Measurements from ENCODE around the gene PLCB3.
"Not testable (repeated sequence)": the region's sequence is repeated elsewhere in the genome, so short reads cannot be mapped to it uniquely, and the experiment has no call there.

The PLCB3 gene

GRCh38 chr11:64304032-64304315, 52.6 kb downstream of the PLCB3 start:
- Histone ChIP-seq H3K27me3 (ENCODE audit: insufficient read depth, low read length) (peaks cover 31% of the 10 kb centered on the region), H3K36me3 (ENCODE audit: insufficient read depth, low read length) (0 out of 2 replicates have a peak, but pooled peaks cover 4% of the 10 kb centered on the region), H3K27ac (ENCODE audit: low read depth, low read length) (no peak overlapping the region; the same call in 1 of the 2 replicates), H3K4me3 (ENCODE audit: low read length) (peak overlapping the region; percentile 70), H3K9ac (ENCODE audit: low read depth, low read length) (no peak overlapping the region), H3K9me3 (ENCODE audit: insufficient read depth, low read depth, low read length) (no peaks in the 10 kb centered on the region), H3K4me1 (ENCODE audit: insufficient read depth, low read length) (peaks cover 7% of the 10 kb centered on the region; the same call in 1 of the 2 replicates)
- 53% methylated on average over 5 of the region's 5 CpGs for WGBS

- H3K36me3 ChIP-seq (ENCODE audit: insufficient read depth, low read length) = 0 out of 2 replicates have a peak, but pooled peaks cover 4% of the 10 kb centered on the region
- peak overlapping the region; percentile 98 for H3K27ac ChIP-seq (ENCODE audit: low read depth, low read length)
- peaks cover 7% of the 10 kb centered on the region; the same call in 1 of the 2 replicates for H3K4me1 ChIP-seq (ENCODE audit: insufficient read depth, low read length)
- peak overlapping the region; percentile 70 for H3K4me3 ChIP-seq (ENCODE audit: low read length)
- peak overlapping the region; percentile 93 for H3K9ac ChIP-seq (ENCODE audit: low read depth, low read length)
- peaks cover 26% of the 10 kb centered on the region for H3K27me3 ChIP-seq (ENCODE audit: insufficient read depth, low read length)
- under 1% methylated on average over 46 of the region's 46 CpGs for WGBS
- H3K9me3 ChIP-seq (ENCODE audit: insufficient read depth, low read depth, low read length) = no peaks in the 10 kb centered on the region
Observed at GRCh38 chr11:64304316-64305072, 53.2 kb downstream of the PLCB3 start.

- Histone ChIP-seq H3K4me1 (ENCODE audit: insufficient read depth, low read length) (peaks cover 7% of the 10 kb centered on the region; the same call in 1 of the 2 replicates), H3K9me3 (ENCODE audit: insufficient read depth, low read depth, low read length) (no peaks in the 10 kb centered on the region), H3K9ac (ENCODE audit: low read depth, low read length) (peak within 1 kb of the TSS; percentile 93), H3K27me3 (ENCODE audit: insufficient read depth, low read length) (peaks cover 19% of the 10 kb centered on the region), H3K27ac (ENCODE audit: low read depth, low read length) (peak within 1 kb of the TSS; percentile 98), H3K36me3 (ENCODE audit: insufficient read depth, low read length) (peaks cover 6% of the 10 kb centered on the region; the same call in 1 of the 2 replicates), H3K4me3 (ENCODE audit: low read length) (peak within 1 kb of the TSS; percentile 80)
- under 1% methylated on average over 81 of the region's 81 CpGs for WGBS
Observed at GRCh38 chr11:64305075-64305690, 53.9 kb downstream of the PLCB3 start, which contains the start of gene ESRRA. Gene ESRRA, plus strand, starts transcription at chr11:64305524. Its CDS starts 1,656 bp downstream, at chr11:64307180.

- peaks cover 6% of the 10 kb centered on the region; the same call in 1 of the 2 replicates for H3K36me3 ChIP-seq (ENCODE audit: insufficient read depth, low read length)
- under 1% methylated on average over 71 of the region's 71 CpGs for WGBS
- peak overlapping the region; percentile 85; the same call in 1 of the 2 replicates for H3K27ac ChIP-seq (ENCODE audit: low read depth, low read length)
- H3K4me1 ChIP-seq (ENCODE audit: insufficient read depth, low read length) = peaks cover 7% of the 10 kb centered on the region; the same call in 1 of the 2 replicates
- H3K4me3 ChIP-seq (ENCODE audit: low read length) = peak overlapping the region; percentile 80
- H3K9me3 ChIP-seq (ENCODE audit: insufficient read depth, low read depth, low read length) = no peaks in the 10 kb centered on the region
- H3K9ac ChIP-seq (ENCODE audit: low read depth, low read length) = peak overlapping the region; percentile 75
- H3K27me3 ChIP-seq (ENCODE audit: insufficient read depth, low read length) = peaks cover 11% of the 10 kb centered on the region
Observed at GRCh38 chr11:64305691-64306562, 54.6 kb downstream of the PLCB3 start.

GRCh38 chr11:64306563-64306875, 55.2 kb downstream of the PLCB3 start:
- 24% methylated on average over 9 of the region's 9 CpGs for WGBS
- H3K9me3 ChIP-seq (ENCODE audit: insufficient read depth, low read depth, low read length) = no peaks in the 10 kb centered on the region
- H3K4me3 ChIP-seq (ENCODE audit: low read length) = peak overlapping the region; percentile 80
- peak overlapping the region; percentile 85; the same call in 1 of the 2 replicates for H3K27ac ChIP-seq (ENCODE audit: low read depth, low read length)
- H3K9ac ChIP-seq (ENCODE audit: low read depth, low read length) = peak overlapping the region; percentile 75
- H3K27me3 ChIP-seq (ENCODE audit: insufficient read depth, low read length) = peaks cover 5% of the 10 kb centered on the region
- peaks cover 7% of the 10 kb centered on the region; the same call in 1 of the 2 replicates for H3K4me1 ChIP-seq (ENCODE audit: insufficient read depth, low read length)
- peaks cover 6% of the 10 kb centered on the region; the same call in 1 of the 2 replicates for H3K36me3 ChIP-seq (ENCODE audit: insufficient read depth, low read length)

- peak overlapping the region; percentile 75 for H3K9ac ChIP-seq (ENCODE audit: low read depth, low read length)
Observed at GRCh38 chr11:64306876-64307622, 55.7 kb downstream of the PLCB3 start.

GRCh38 chr11:64307795-64308194, 56.5 kb downstream of the PLCB3 start:
- whole genome bisulfite sequencing = 93% methylated on average over 5 of the region's 5 CpGs
- not testable (repeated sequence) for H3K36me3 ChIP-seq (ENCODE audit: insufficient read depth, low read length); H3K27ac ChIP-seq (ENCODE audit: low read depth, low read length); H3K27me3 ChIP-seq (ENCODE audit: insufficient read depth, low read length); H3K4me3 ChIP-seq (ENCODE audit: low read length); H3K9ac ChIP-seq (ENCODE audit: low read depth, low read length); H3K4me1 ChIP-seq (ENCODE audit: insufficient read depth, low read length); H3K9me3 ChIP-seq (ENCODE audit: insufficient read depth, low read depth, low read length)

More at GRCh38 chr11:64306876-64307622, 55.7 kb downstream of the PLCB3 start:
- Histone ChIP-seq H3K4me3 (ENCODE audit: low read length) (peak overlapping the region; percentile 80), H3K27me3 (ENCODE audit: insufficient read depth, low read length) (no peaks in the 10 kb centered on the region), H3K9me3 (ENCODE audit: insufficient read depth, low read depth, low read length) (no peaks in the 10 kb centered on the region), H3K27ac (ENCODE audit: low read depth, low read length) (no peak overlapping the region), H3K36me3 (ENCODE audit: insufficient read depth, low read length) (peaks cover 6% of the 10 kb centered on the region; the same call in 1 of the 2 replicates), H3K4me1 (ENCODE audit: insufficient read depth, low read length) (peaks cover 7% of the 10 kb centered on the region; the same call in 1 of the 2 replicates)
- WGBS = 85% methylated on average over 15 of the region's 15 CpGs

- peaks cover 29% of the 10 kb centered on the region for H3K36me3 ChIP-seq (ENCODE audit: insufficient read depth, low read length)
- H3K9me3 ChIP-seq (ENCODE audit: insufficient read depth, low read depth, low read length) = no peaks in the 10 kb centered on the region
- H3K4me3 ChIP-seq (ENCODE audit: low read length) = no peak overlapping the region
- WGBS = 94% methylated on average over 10 of the region's 10 CpGs
- no peak overlapping the region for H3K9ac ChIP-seq (ENCODE audit: low read depth, low read length)
- H3K27me3 ChIP-seq (ENCODE audit: insufficient read depth, low read length) = no peaks in the 10 kb centered on the region
- H3K4me1 ChIP-seq (ENCODE audit: insufficient read depth, low read length) = no peaks in the 10 kb centered on the region
- no peak overlapping the region for H3K27ac ChIP-seq (ENCODE audit: low read depth, low read length)
Observed at GRCh38 chr11:64312947-64313346, 61.6 kb downstream of the PLCB3 start.

GRCh38 chr11:64313491-64314145, 62.3 kb downstream of the PLCB3 start:
- Histone ChIP-seq H3K27me3 (ENCODE audit: insufficient read depth, low read length) (no peaks in the 10 kb centered on the region), H3K36me3 (ENCODE audit: insufficient read depth, low read length) (peaks cover 27% of the 10 kb centered on the region), H3K9ac (ENCODE audit: low read depth, low read length) (no peak overlapping the region), H3K9me3 (ENCODE audit: insufficient read depth, low read depth, low read length) (no peaks in the 10 kb centered on the region), H3K27ac (ENCODE audit: low read depth, low read length) (no peak overlapping the region), H3K4me1 (ENCODE audit: insufficient read depth, low read length) (no peaks in the 10 kb centered on the region), H3K4me3 (ENCODE audit: low read length) (no peak overlapping the region)
- WGBS = 91% methylated on average over 18 of the region's 18 CpGs
